Measurements from ENCODE around the gene TMTC1.

TMTC1 gene

GRCh38 chr12:29552994-29553748, 230.6 kb downstream of the TMTC1 start:
- no peak for DNase-seq (ENCODE audit: low read depth)
- no peak for TF ChIP-seq CTCF (IDR thresholded peaks at IDR 0.05; ENCODE audit: control insufficient read depth, extremely low read depth, insufficient read depth)
- no peak overlapping the region for H3K4me3 ChIP-seq (ENCODE audit: low read depth, low read length)

GRCh38 chr12:29552324-29552927, 231.3 kb downstream of the TMTC1 start:
- H3K4me3 ChIP-seq (ENCODE audit: low read depth, low read length): no peak overlapping the region
- TF ChIP-seq CTCF (IDR thresholded peaks at IDR 0.05; ENCODE audit: control insufficient read depth, extremely low read depth, insufficient read depth): peak; percentile 93
- DNase-seq (ENCODE audit: low read depth): peak; percentile 11

- TF ChIP-seq CTCF (IDR thresholded peaks at IDR 0.05; ENCODE audit: control insufficient read depth, extremely low read depth, insufficient read depth): no peak
- DNase-seq (ENCODE audit: low read depth): no peak
- H3K4me3 ChIP-seq (ENCODE audit: low read depth, low read length): no peak overlapping the region
Measured at GRCh38 chr12:29551812-29552211, 231.9 kb downstream of the TMTC1 start.

GRCh38 chr12:29547864-29548263, 235.9 kb downstream of the TMTC1 start:
- no peak for TF ChIP-seq CTCF (IDR thresholded peaks at IDR 0.05; ENCODE audit: control insufficient read depth, extremely low read depth, insufficient read depth)
- no peak for DNase-seq (ENCODE audit: low read depth)
- no peak overlapping the region for H3K4me3 ChIP-seq (ENCODE audit: low read depth, low read length)

- DNase-seq (ENCODE audit: low read depth): no peak
- no peak for TF ChIP-seq CTCF (IDR thresholded peaks at IDR 0.05; ENCODE audit: control insufficient read depth, extremely low read depth, insufficient read depth)
Measured at GRCh38 chr12:29547151-29547632, 236.6 kb downstream of the TMTC1 start.

GRCh38 chr12:29546000-29546399, 237.7 kb downstream of the TMTC1 start:
- H3K4me3 ChIP-seq (ENCODE audit: low read depth, low read length): no peak overlapping the region
- no peak for DNase-seq (ENCODE audit: low read depth)
- no peak for TF ChIP-seq CTCF (IDR thresholded peaks at IDR 0.05; ENCODE audit: control insufficient read depth, extremely low read depth, insufficient read depth)

More at GRCh38 chr12:29547151-29547632, 236.6 kb downstream of the TMTC1 start:
- no peak overlapping the region for H3K4me3 ChIP-seq (ENCODE audit: low read depth, low read length)

All from LNCaP clone FGC (cell line).